ENCODE data around the gene FAM167B.

FAM167B gene

DNA sequence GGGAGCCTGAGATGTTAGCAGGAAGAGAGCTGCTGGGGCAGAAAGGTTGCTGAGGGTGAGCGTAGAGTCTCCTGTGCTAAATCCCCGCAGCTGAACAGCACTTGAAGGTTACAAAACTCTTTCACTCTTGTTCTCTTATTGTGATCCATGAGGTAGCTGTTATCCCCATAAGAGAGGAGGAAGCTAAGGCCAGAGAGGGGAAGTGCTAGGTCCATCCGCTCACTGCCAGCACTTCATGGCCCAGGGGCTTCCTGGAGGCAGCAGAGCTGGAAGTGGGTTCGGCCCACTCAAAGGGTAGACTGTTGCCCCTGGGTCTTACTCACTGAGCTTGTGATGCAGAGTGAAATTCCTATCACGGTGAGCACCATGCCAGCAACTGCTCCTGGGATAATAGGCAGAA lies 30.5 kb upstream of the FAM167B start:
- H3K9me3 ChIP-seq (ENCODE audit: control insufficient read depth, insufficient read depth, low read length) = no peaks in the 10 kb centered on the region
- no peaks in the 10 kb centered on the region for H3K27me3 ChIP-seq (ENCODE audit: control insufficient read depth, low read length)
- H3K36me3 ChIP-seq (ENCODE audit: control insufficient read depth, low read length) = peaks cover 16% of the 10 kb centered on the region; the same call in 1 of the 2 replicates
- H3K79me2 ChIP-seq (ENCODE audit: control insufficient read depth, low read length) = peaks cover 9% of the 10 kb centered on the region
- H3K27ac ChIP-seq (ENCODE audit: low read depth, low read length) = no peak overlapping the region
- no peaks in the 10 kb centered on the region for H4K20me1 ChIP-seq (ENCODE audit: control insufficient read depth, insufficient read depth, low read depth, low read length)
- TF ChIP-seq EZH2phosphoT487 (IDR thresholded peaks at IDR 0.05; ENCODE audit: borderline replicate concordance, low read length) = no peak
- TF ChIP-seq, protein P1, sequence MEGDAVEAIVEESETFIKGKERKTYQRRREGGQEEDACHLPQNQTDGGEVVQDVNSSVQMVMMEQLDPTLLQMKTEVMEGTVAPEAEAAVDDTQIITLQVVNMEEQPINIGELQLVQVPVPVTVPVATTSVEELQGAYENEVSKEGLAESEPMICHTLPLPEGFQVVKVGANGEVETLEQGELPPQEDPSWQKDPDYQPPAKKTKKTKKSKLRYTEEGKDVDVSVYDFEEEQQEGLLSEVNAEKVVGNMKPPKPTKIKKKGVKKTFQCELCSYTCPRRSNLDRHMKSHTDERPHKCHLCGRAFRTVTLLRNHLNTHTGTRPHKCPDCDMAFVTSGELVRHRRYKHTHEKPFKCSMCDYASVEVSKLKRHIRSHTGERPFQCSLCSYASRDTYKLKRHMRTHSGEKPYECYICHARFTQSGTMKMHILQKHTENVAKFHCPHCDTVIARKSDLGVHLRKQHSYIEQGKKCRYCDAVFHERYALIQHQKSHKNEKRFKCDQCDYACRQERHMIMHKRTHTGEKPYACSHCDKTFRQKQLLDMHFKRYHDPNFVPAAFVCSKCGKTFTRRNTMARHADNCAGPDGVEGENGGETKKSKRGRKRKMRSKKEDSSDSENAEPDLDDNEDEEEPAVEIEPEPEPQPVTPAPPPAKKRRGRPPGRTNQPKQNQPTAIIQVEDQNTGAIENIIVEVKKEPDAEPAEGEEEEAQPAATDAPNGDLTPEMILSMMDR (IDR thresholded peaks at IDR 0.05; ENCODE audit: low read depth, low read length, poor library complexity, severe bottlenecking) = no peak
- H3K4me1 ChIP-seq (ENCODE audit: control insufficient read depth, low read length) = peaks cover 22% of the 10 kb centered on the region
- no peaks in the 10 kb centered on the region for H3K9me2 ChIP-seq (replicated peaks; ENCODE audit: control insufficient read depth, low read length)
- H3F3A ChIP-seq (ENCODE audit: control insufficient read depth, insufficient read depth) = 0 out of 2 replicates have a peak, but pooled peaks cover 2% of the 10 kb centered on the region
- H3K4me2 ChIP-seq (ENCODE audit: low read length) = no peak overlapping the region
- no peak overlapping the region for H3K4me3 ChIP-seq (ENCODE audit: low read length)

DNA sequence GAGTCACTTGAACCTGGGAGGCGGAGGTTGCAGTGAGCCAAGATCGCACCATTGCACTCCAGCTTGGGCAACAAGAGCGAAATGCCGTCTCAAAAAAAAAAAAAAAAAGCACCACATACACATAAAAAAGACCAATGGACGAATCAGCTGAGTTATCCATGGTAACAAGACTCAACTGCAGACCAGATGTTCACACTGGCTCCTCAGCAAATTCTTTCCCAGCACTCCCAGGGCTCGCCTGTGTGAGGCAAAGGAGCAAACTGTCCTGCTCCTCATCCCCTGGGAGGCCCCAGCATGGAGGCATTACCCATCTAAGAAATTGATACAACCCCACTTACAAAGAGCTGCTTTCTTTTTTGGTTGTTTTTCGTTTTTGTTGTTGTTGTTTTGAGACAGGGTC lies 28.0 kb upstream of the FAM167B start:
- Histone ChIP-seq H3K79me2 (ENCODE audit: control insufficient read depth, low read length) (peaks cover 34% of the 10 kb centered on the region), H3K4me3 (ENCODE audit: low read length) (no peak overlapping the region), H3K36me3 (ENCODE audit: control insufficient read depth, low read length) (peaks cover 31% of the 10 kb centered on the region), H3K9me3 (ENCODE audit: control insufficient read depth, insufficient read depth, low read length) (no peaks in the 10 kb centered on the region), H3K4me2 (ENCODE audit: low read length) (no peak overlapping the region), H3K27me3 (ENCODE audit: control insufficient read depth, low read length) (no peaks in the 10 kb centered on the region), H3F3A (ENCODE audit: control insufficient read depth, insufficient read depth) (0 out of 2 replicates have a peak, but pooled peaks cover 2% of the 10 kb centered on the region), H4K20me1 (ENCODE audit: control insufficient read depth, insufficient read depth, low read depth, low read length) (no peaks in the 10 kb centered on the region), H3K9me2 (replicated peaks; ENCODE audit: control insufficient read depth, low read length) (no peaks in the 10 kb centered on the region), H3K27ac (ENCODE audit: low read depth, low read length) (no peak overlapping the region), H3K4me1 (ENCODE audit: control insufficient read depth, low read length) (peaks cover 36% of the 10 kb centered on the region)
- no peak for TF ChIP-seq EZH2phosphoT487 (IDR thresholded peaks at IDR 0.05; ENCODE audit: borderline replicate concordance, low read length)
- TF ChIP-seq, protein P1 (IDR thresholded peaks at IDR 0.05; ENCODE audit: low read depth, low read length, poor library complexity, severe bottlenecking) = no peak

DNA sequence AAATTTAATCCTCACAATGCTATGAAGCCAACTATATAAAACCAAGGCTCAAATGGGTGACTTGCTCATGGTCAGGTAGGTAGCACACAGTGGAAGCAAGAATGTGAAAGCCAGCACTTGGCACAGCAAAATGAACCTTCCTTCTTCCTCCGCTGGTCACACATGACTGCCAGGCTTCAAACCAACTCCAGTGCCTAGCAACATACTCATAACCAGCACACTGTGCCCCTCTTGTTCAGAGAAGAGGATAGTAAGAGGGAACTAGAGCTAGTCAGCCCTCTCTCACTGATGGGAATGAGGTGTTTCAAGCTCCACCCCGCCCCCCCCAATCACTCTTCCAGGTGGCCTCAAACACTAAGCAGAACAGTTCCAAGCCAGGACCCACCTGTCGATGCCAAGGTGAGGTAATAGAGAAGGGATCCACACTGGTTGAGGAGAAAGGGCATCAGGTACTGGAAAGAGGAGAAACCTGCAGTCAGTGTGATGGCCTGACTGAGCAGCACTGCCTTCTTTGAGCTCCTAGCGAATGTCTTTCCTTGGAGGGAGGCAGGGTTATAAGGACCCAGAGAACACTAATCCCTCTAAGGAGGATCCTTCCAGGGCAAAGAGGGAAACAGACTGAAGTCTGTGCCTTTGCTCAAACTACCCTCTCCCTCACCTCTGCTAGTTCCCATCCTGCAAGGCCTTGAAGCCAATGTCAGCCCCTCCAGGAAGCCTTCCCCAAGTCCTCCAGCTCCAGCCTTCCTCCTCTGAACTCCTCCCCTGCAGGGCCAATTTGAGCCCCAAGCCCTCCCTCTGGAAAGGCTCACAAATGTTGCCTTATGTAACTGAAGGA lies 26.1 kb upstream of the FAM167B start:
- H3K9me2 ChIP-seq (replicated peaks; ENCODE audit: control insufficient read depth, low read length) = no peaks in the 10 kb centered on the region
- H3K27me3 ChIP-seq (ENCODE audit: control insufficient read depth, low read length) = no peaks in the 10 kb centered on the region
- H3K9me3 ChIP-seq (ENCODE audit: control insufficient read depth, insufficient read depth, low read length) = no peaks in the 10 kb centered on the region
- peaks cover 31% of the 10 kb centered on the region for H3K4me1 ChIP-seq (ENCODE audit: control insufficient read depth, low read length)
- no peaks in the 10 kb centered on the region for H4K20me1 ChIP-seq (ENCODE audit: control insufficient read depth, insufficient read depth, low read depth, low read length)
- no peak overlapping the region for H3K27ac ChIP-seq (ENCODE audit: low read depth, low read length)
- peaks cover 39% of the 10 kb centered on the region for H3K79me2 ChIP-seq (ENCODE audit: control insufficient read depth, low read length)
- TF ChIP-seq EZH2phosphoT487 (IDR thresholded peaks at IDR 0.05; ENCODE audit: borderline replicate concordance, low read length) = no peak
- peak overlapping the region; percentile 76 for H3K4me2 ChIP-seq (ENCODE audit: low read length)
- 0 out of 2 replicates have a peak, but pooled peaks cover 2% of the 10 kb centered on the region for H3F3A ChIP-seq (ENCODE audit: control insufficient read depth, insufficient read depth)
- peak overlapping the region; percentile 99 for H3K4me3 ChIP-seq (ENCODE audit: low read length)
- peaks cover 38% of the 10 kb centered on the region for H3K36me3 ChIP-seq (ENCODE audit: control insufficient read depth, low read length)

DNA sequence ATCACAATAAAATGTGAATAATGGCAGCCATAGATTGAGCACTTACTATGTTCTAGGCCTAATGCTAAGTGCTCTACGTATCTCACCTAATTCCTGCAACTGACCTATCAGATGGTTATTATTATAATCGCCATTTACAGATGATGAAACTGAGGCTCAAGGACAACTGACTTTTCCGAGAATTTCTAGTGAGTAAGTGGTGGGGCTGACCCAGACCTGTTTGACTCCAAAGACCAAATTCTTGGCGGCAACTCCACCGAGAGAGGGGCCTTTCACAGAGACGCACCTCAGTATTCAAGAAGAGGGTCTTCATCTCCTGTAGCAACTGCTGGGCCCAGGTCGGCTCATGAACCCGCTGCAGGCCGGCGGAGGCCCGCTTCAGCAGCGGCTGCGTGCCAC lies 25.4 kb upstream of the FAM167B start:
- H3K27ac ChIP-seq (ENCODE audit: low read depth, low read length) = 0 out of 2 replicates have a peak overlapping the region, but pooled peaks have one; percentile 46
- no peaks in the 10 kb centered on the region for H4K20me1 ChIP-seq (ENCODE audit: control insufficient read depth, insufficient read depth, low read depth, low read length)
- no peak for TF ChIP-seq EZH2phosphoT487 (IDR thresholded peaks at IDR 0.05; ENCODE audit: borderline replicate concordance, low read length)
- TF ChIP-seq, protein P1 (IDR thresholded peaks at IDR 0.05; ENCODE audit: low read depth, low read length, poor library complexity, severe bottlenecking) = no peak
- H3K9me3 ChIP-seq (ENCODE audit: control insufficient read depth, insufficient read depth, low read length) = no peaks in the 10 kb centered on the region
- peak overlapping the region; percentile 76 for H3K4me2 ChIP-seq (ENCODE audit: low read length)
- peaks cover 42% of the 10 kb centered on the region for H3K79me2 ChIP-seq (ENCODE audit: control insufficient read depth, low read length)
- peaks cover 30% of the 10 kb centered on the region for H3K4me1 ChIP-seq (ENCODE audit: control insufficient read depth, low read length)
- peak overlapping the region; percentile 99 for H3K4me3 ChIP-seq (ENCODE audit: low read length)
- H3F3A ChIP-seq (ENCODE audit: control insufficient read depth, insufficient read depth) = 0 out of 2 replicates have a peak, but pooled peaks cover 2% of the 10 kb centered on the region
- peaks cover 39% of the 10 kb centered on the region for H3K36me3 ChIP-seq (ENCODE audit: control insufficient read depth, low read length)
- no peaks in the 10 kb centered on the region for H3K9me2 ChIP-seq (replicated peaks; ENCODE audit: control insufficient read depth, low read length)
- H3K27me3 ChIP-seq (ENCODE audit: control insufficient read depth, low read length) = no peaks in the 10 kb centered on the region

Data from DOHH2 (cell line).